Gastroesophageal sphincter (tissue), 3 donors: ENCODE measurements around the gene PREP.

Experiments
- EP300 ChIP-seq: sonication (generic); formaldehyde crosslinking; IDR thresholded peaks from one replicate; pipeline ENCODE4 v1.6.1; 2017; ENCODE audit warnings: antibody characterized with exemption, mild to moderate bottlenecking
- POLR2A ChIP-seq, 2 donors: fragments of 450-650 bp; IDR thresholded peaks; one replicate each; pipeline ENCODE4 v1.6.1; 2017; ENCODE audit warnings: antibody characterized with exemption in 2 of 2, mild to moderate bottlenecking in 2 of 2, moderate library complexity in 1 of 2
- POLR2AphosphoS5 ChIP-seq: sonication (generic); formaldehyde crosslinking; IDR thresholded peaks from one replicate; pipeline ENCODE4 v1.6.1; 2017; ENCODE audit warnings: antibody characterized with exemption
- TF ChIP-seq, protein P1 (sequence below), 4 experiments: fragments of 200-600 bp in 2 of 4; fragments of 450-650 bp in 2 of 4; sonication (generic) in 1 of 4; IDR thresholded peaks; one replicate each; pipeline ENCODE4 v1.5.1; 2017 to 2019; ENCODE audit warnings: antibody characterized with exemption in 4 of 4, mild to moderate bottlenecking in 2 of 4, moderate library complexity in 2 of 4

DNA sequence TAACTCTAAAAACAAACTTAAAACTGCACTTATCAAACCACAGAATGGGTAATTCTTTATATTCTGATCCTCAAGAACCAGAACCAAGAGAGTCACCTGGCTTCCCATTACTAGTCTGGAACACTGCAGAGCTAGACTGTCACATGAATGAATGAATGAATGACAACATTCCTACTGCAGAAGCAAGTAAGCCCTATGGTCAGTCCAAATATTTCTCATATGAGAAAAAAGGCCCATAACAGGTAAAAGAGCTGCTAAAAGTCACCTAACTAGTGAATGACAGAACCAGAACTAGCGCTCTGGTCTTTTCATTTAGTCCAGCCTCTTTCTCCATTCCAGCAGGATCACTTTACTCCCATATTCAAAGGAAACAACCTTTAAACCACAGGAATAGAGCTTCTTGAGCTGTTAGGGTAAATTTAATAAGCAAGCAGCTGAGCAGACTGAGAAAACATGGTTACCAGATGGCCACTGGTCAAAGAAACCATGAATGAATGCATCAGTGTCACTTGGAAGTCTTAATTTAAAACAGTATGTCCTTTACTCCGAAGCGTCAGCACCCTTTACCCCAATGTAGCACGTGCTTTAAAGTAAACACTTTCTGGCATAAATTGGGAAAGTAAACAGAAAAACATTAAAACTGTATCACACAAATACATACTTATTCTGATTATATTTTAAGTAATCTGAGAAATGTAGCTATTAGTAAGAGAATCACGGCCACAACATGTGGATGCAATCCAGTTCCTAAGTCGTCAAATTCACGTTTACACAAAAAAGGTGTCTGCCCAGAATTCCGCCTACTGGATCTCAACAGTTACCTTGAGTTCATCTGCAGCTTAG, 1.4 kb downstream of the PREP start:
- TF ChIP-seq, protein P1, sequence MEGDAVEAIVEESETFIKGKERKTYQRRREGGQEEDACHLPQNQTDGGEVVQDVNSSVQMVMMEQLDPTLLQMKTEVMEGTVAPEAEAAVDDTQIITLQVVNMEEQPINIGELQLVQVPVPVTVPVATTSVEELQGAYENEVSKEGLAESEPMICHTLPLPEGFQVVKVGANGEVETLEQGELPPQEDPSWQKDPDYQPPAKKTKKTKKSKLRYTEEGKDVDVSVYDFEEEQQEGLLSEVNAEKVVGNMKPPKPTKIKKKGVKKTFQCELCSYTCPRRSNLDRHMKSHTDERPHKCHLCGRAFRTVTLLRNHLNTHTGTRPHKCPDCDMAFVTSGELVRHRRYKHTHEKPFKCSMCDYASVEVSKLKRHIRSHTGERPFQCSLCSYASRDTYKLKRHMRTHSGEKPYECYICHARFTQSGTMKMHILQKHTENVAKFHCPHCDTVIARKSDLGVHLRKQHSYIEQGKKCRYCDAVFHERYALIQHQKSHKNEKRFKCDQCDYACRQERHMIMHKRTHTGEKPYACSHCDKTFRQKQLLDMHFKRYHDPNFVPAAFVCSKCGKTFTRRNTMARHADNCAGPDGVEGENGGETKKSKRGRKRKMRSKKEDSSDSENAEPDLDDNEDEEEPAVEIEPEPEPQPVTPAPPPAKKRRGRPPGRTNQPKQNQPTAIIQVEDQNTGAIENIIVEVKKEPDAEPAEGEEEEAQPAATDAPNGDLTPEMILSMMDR (IDR thresholded peaks at IDR 0.05): no peak
- no peak for TF ChIP-seq EP300
- TF ChIP-seq POLR2AphosphoS5: no peak
- TF ChIP-seq POLR2A (IDR thresholded peaks at IDR 0.05): no peak
